H1 (cell line): ENCODE measurements around the gene XPO5. TPM values are rescaled to one million over a fixed set of nuclear protein-coding genes. Genes with fewer than 3 reads are reported as not detected.

Experiments used
- RNF2 ChIP-seq: fragments of 200-900, 300-1000 bp; sonication (generic); IDR thresholded peaks from 2 replicates; pipeline ENCODE4 v1.7.1; 2016; ENCODE audit warnings: borderline replicate concordance, low read depth, mild to moderate bottlenecking, antibody characterized with exemption, low read length; ENCODE audit not compliant: poor library complexity, severe bottlenecking; ENCODE audit errors: missing control alignments
- RXRA ChIP-seq: IDR thresholded peaks from 2 replicates; pipeline ENCODE4 v1.6.1; 2011; ENCODE audit warnings: low read depth, mild to moderate bottlenecking, low read length, moderate library complexity; ENCODE audit not compliant: insufficient read depth
- polyA plus RNA-seq, 7 experiments: library from polyadenylated mRNA; depleted of rRNA in 3 of 7; stranded (reverse) in 5 of 7; unstranded in 2 of 7; fragments of >200 nt in 5 of 7; fragments of 200-250 nt in 2 of 7; gene quantifications; 1 replicate in 5 of 7; 2 replicates in 1 of 7; 4 replicates in 1 of 7; pipeline versions ENCODE4 v1.2.1 to v1.2.3, GENCODE V29; 2011 to 2013; ENCODE audit warnings: missing spikeins in 2 of 7, mixed read lengths in 2 of 7
- total RNA-seq: library from RNA; stranded (reverse); fragmentation: NEBNext Ultra II Directional; extraction: Animal tissue kit (Norgen Biotek cat#: 25700); gene quantifications from 2 replicates; pipeline ENCODE4 v1.2.1, GENCODE V29; 2021

XPO5 gene
- total and polyA plus RNA-seq, 2 of the 8 experiments (the other 6 are each of a cell fraction or from before 2014, with no cell fraction given) = 80.6 to 95.7 TPM

- TF ChIP-seq RNF2 (no peak), RXRA (no peak)
Observed at GRCh38 chr6:43613721-43614395, 38.0 kb upstream of the XPO5 start (continued).
